GM21447 (cell line): ENCODE results near the gene SHLD2.
"Not testable (repeated sequence)": the region's sequence is repeated elsewhere in the genome, so short reads cannot be mapped to it uniquely, and the experiment has no call there.

Source experiments
- ATAC-seq: cut with Tn5 transposase; IDR thresholded peaks from one replicate; pipeline ENCODE4 v1.9.1; 2021; ENCODE audit not compliant: unreplicated experiment

The SHLD2 gene

GRCh38 chr10:87137478-87137877 is 42.5 kb downstream of the SHLD2 start:
- ATAC-seq, result not testable (repeated sequence)

- not testable (repeated sequence) for ATAC-seq
These were observed 47.5 kb downstream of the SHLD2 start for GRCh38 chr10:87142230-87143108.

- not testable (repeated sequence) for ATAC-seq
These were observed 48.1 kb downstream of the SHLD2 start for GRCh38 chr10:87143109-87143418.

GRCh38 chr10:87145598-87145997 is 50.6 kb downstream of the SHLD2 start:
- ATAC-seq, result not testable (repeated sequence)

GRCh38 chr10:87149020-87149609 is 54.1 kb downstream of the SHLD2 start:
- ATAC-seq, result not testable (repeated sequence)

- ATAC-seq, result not testable (repeated sequence)
These were observed 56.5 kb downstream of the SHLD2 start for GRCh38 chr10:87151516-87151915.

- ATAC-seq, result not testable (repeated sequence)
These were observed 61.8 kb downstream of the SHLD2 start for GRCh38 chr10:87156841-87157240.

GRCh38 chr10:87157821-87158220 is 62.8 kb downstream of the SHLD2 start:
- not testable (repeated sequence) for ATAC-seq

GRCh38 chr10:87162703-87163293 is 67.8 kb downstream of the SHLD2 start:
- ATAC-seq, result not testable (repeated sequence)

- not testable (repeated sequence) for ATAC-seq
These were observed 68.4 kb downstream of the SHLD2 start for GRCh38 chr10:87163414-87163813.

- not testable (repeated sequence) for ATAC-seq
These were observed 74.9 kb downstream of the SHLD2 start for GRCh38 chr10:87169857-87170256.

GRCh38 chr10:87170705-87171104 is 75.7 kb downstream of the SHLD2 start:
- not testable (repeated sequence) for ATAC-seq

- ATAC-seq, result not testable (repeated sequence)
These were observed 76.7 kb downstream of the SHLD2 start for GRCh38 chr10:87171670-87172069.

- ATAC-seq, result not testable (repeated sequence)
These were observed 77.2 kb downstream of the SHLD2 start for GRCh38 chr10:87172178-87172577.

GRCh38 chr10:87177587-87177986 is 82.6 kb downstream of the SHLD2 start:
- not testable (repeated sequence) for ATAC-seq

GRCh38 chr10:87184421-87184820 is 89.4 kb downstream of the SHLD2 start:
- not testable (repeated sequence) for ATAC-seq

GRCh38 chr10:87186016-87186415 is 91.0 kb downstream of the SHLD2 start:
- not testable (repeated sequence) for ATAC-seq

- ATAC-seq, result not testable (repeated sequence)
These were observed 92.6 kb downstream of the SHLD2 start for GRCh38 chr10:87187573-87187972.

- not testable (repeated sequence) for ATAC-seq
These were observed 96.8 kb downstream of the SHLD2 start for GRCh38 chr10:87191841-87192240.

- ATAC-seq, result peak; percentile 53
These were observed 105.9 kb downstream of the SHLD2 start for GRCh38 chr10:87200924-87201323.

- ATAC-seq, result not testable (repeated sequence)
These were observed 109.8 kb downstream of the SHLD2 start for GRCh38 chr10:87204801-87205200.

- not testable (repeated sequence) for ATAC-seq
These were observed 111.9 kb downstream of the SHLD2 start for GRCh38 chr10:87206922-87207321.
